Skeletal muscle cell (primary cell): ENCODE measurements around the gene CFHR4.
"Not testable (repeated sequence)": the region's sequence is repeated elsewhere in the genome, so short reads cannot be mapped to it uniquely, and the experiment has no call there.

Experiments
- DNase-seq: peaks from one replicate; pipeline ENCODE4 v3.0.0-alpha.2; 2010; ENCODE audit warnings: low read depth
- H3K4me3 ChIP-seq: 2 replicates; pipeline ENCODE4 v1.5.1; 2011; ENCODE audit warnings: low read depth, mild to moderate bottlenecking, control low read depth, low read length, moderate library complexity

The CFHR4 gene

DNA sequence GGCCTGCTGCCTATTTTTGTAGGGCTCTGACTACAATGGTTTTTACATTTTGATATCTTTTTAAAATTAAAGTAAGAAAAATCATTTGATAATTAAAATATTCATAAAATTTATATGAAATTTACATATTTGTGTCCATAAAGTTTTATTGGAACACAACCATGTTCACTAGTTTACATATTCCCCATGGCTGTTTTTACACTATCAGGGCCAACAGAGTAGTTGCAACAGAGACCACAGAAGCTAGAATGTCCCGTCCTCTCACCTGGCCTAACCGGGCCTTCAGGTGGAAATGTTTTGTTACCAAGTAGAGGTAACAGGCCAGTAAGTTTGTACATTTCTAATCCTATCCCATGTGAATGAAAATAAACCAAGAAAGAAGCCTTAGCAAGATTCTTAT, 45.0 kb downstream of the CFHR4 start:
- DNase-seq, H3K4me3 ChIP-seq: not testable (repeated sequence)

DNA sequence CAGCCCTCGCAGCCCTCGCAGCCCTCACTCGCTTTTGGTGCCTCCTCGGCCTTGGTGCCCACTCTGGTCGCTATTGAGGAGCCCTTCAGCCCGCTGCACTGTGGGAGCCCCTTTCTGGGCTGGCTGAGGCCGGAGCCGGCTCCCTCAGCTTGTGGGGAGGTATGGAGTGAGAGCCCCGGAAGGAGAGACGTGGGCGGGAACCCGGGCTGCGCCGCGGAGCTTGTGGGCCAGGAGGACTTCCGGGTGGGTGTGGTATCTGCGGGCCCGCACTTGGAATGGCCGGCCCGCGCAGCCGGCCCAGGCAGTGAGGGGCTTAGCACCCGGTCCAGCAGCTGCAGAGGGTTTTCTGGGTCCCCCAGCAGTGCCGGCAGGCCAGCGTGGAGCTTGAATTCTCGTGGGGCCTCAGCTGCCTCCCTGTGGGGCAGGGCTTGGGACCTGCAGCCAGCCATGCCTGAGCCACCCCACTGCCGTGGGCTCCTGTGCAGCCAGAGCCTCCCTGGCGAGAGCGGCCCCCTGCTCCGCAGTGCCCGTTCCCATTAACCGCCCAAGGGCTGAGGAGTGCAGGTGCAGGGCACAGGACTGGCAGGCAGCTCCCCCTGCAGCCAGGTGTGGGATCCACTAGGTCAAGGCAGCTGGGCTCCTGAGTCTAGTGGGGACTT, 45.8 kb downstream of the CFHR4 start:
- H3K4me3 ChIP-seq: no peak overlapping the region
- no peak for DNase-seq

DNA sequence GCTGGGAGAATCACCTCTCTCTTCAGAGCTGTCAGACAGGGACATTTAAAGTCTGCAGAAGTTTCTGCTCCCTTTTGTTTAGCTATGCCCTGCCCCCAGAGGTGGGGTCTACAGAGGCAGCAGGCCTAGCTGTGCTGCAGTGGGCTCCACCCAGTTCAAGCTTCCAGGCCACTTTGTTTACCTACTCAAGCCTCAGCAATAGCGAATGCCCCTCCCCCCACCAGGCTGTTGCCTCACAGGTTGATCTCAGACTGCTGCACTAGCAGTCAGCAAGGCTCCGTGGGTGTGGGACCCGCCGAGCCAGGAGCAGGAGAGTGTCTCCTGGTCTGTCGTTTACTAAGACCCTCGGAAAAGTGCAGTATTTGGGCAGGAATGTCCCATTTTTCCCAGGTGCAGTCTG, 53.6 kb downstream of the CFHR4 start:
- not testable (repeated sequence) for DNase-seq, H3K4me3 ChIP-seq

DNA sequence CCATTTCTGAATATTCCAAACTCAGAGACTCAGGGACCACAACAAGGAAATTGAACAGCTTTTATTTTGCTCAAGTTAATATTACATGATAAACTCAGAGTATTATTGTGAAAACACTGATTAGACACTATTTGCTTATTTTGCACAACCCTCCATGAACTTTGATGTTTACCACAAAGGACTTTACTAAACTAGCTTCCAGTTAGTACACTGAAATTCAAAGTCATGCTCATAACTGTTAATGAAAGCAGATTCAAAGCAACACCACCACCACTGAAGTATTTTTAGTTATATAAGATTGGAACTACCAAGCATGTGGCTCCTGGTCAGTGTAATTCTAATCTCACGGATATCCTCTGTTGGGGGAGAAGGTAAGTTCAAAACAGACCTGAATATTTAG, 55.7 kb downstream of the CFHR4 start, which contains the start of gene CFHR2:
Gene CFHR2, plus strand, starts transcription at position 171 of the 400 bp plus-strand sequence. Its CDS starts 143 bp downstream, at position 314.
- not testable (repeated sequence) for H3K4me3 ChIP-seq, DNase-seq

DNA sequence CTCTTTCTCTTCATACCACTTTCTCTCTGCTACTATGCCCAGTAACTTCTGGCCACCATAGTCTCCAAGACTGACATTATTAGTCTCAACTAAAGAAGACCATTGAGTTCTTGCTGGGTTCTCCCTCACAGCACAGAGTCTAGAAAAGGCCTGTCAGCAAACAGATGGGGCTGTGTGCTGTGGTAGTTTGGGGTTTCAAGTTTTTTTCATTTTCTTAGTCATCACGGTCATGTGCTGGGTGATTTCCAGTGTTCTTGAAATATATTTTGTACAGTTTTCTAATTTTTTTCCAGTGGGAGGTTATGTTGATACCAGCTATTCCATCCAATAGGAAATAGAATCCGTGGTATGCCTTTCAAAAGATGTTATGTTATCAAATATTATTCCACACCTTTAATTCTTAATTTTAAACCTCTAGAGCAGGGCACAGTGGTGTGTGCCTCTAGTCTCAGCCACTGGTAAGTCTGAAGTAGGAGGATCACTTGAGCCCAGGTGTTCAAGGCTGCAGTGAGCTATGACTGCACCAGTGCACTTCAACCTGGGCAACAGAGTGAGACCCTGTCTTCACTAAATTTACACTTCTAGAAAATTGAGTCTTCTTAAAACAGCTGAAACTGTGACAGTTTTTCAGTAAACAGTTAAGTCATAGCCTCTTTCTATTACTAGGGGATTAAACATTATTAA, 64.0 kb downstream of the CFHR4 start:
- DNase-seq: no peak
- H3K4me3 ChIP-seq: no peak overlapping the region

DNA sequence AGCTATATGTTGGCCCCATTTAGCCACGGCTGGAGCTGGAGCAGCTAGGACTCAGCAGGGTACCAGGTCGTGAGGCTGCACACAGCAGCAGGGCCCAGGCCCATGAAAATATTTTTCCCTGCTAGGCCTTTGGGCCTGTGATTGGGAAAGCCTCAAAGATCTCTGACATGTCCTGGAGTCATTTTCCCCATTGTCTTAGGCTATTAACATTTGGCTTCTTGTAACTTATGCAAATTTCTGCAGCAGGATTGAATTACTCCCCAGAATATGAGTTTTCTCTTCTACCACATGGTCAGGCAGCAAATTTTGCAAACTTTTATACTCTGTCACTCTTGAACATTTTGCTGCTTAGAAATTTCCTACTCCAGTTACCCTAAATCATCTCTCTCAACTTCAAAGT, 66.9 kb downstream of the CFHR4 start:
- no peak for DNase-seq
- no peak overlapping the region for H3K4me3 ChIP-seq

DNA sequence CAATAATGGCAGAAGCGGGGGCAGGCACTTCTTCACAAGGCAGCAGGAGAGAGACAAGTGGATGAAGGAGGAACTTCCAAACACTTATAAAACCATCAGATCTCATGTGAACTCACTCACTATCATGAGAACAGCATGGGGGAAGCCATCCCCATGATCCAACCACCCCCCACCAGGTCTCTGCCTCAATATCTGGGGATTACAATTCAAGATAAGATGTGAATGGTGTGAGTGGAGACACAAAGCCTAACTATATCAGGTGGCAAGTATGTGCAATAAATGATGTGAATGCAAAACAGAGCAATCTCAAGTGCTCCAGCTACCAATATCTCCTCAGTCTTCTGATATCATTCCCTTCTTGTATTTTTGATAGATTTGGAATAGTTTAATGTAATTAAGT, 68.1 kb downstream of the CFHR4 start:
- no peak overlapping the region for H3K4me3 ChIP-seq
- no peak for DNase-seq

DNA sequence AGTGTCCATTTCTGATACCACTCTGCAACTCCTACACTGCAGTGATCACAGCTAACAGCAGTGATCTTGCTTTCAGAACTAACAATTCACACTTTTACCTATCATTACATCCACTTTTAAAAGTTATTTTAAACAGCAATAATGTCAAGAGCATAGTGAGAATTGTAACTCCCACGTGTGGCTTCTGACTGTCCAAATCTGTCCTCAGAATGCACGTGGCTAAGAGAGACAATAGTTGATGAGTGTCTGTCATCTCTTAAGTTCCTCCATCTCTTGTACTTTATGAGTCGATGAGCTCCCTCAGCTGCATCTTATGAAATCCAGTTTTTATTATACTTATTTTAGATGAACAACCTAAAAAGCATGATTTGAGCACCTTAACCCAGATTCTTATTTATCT, 73.0 kb downstream of the CFHR4 start:
- DNase-seq: no peak
- no peak overlapping the region for H3K4me3 ChIP-seq
